SU-DHL-6 (cell line): ENCODE results near the gene WDR17.

Experiments used
- H2AFZ ChIP-seq: fragments of 200-600 bp; sonication (generic); 2 replicates; pipeline ENCODE4 v1.6.1; 2014; ENCODE audit warnings: low read depth, mild to moderate bottlenecking, moderate library complexity, mixed read lengths, antibody characterized with exemption, low read length; ENCODE audit not compliant: severe bottlenecking
- H3F3A ChIP-seq: fragments of 200-600 bp; shearing (Covaris generic); 2 replicates; pipeline ENCODE4 v1.6.0; 2016; ENCODE audit warnings: antibody characterized with exemption, mild to moderate bottlenecking; ENCODE audit not compliant: insufficient read depth
- H3K27ac ChIP-seq: fragments of 200-600 bp; sonication (generic); 2 replicates; pipeline ENCODE4 v1.5.1; 2016; ENCODE audit warnings: low read depth, mild to moderate bottlenecking, low read length, moderate library complexity, mixed read lengths
- H3K27me3 ChIP-seq: fragments of 200-600 bp; sonication (generic), shearing (Covaris generic); 2 replicates; pipeline ENCODE4 v1.6.0; 2014; ENCODE audit warnings: mild to moderate bottlenecking, low read length
- H3K36me3 ChIP-seq: fragments of 200-600 bp; sonication (generic); 2 replicates; pipeline ENCODE4 v1.6.1; 2014; ENCODE audit warnings: mild to moderate bottlenecking, low read length, mixed read lengths
- H3K4me2 ChIP-seq: fragments of 300-600, 200-600 bp; shearing (Covaris generic), sonication (generic); 2 replicates; pipeline ENCODE4 v1.6.0; 2014; ENCODE audit warnings: low read length, low read depth, mild to moderate bottlenecking; ENCODE audit not compliant: poor library complexity, severe bottlenecking
- H3K4me3 ChIP-seq: fragments of 200-600 bp; sonication (generic); 2 replicates; pipeline ENCODE4 v1.5.1; 2014; ENCODE audit warnings: antibody characterized with exemption, low read length, mild to moderate bottlenecking, mixed read lengths; ENCODE audit not compliant: insufficient read depth, poor library complexity, severe bottlenecking
- H3K79me2 ChIP-seq: fragments of 200-600 bp; sonication (generic); 2 replicates; pipeline ENCODE4 v1.6.1; 2014; ENCODE audit warnings: mild to moderate bottlenecking, low read length, moderate library complexity; ENCODE audit not compliant: insufficient read depth
- H3K9ac ChIP-seq: fragments of 200-600 bp; sonication (generic); 2 replicates; pipeline ENCODE4 v1.7.0; 2014; ENCODE audit warnings: mild to moderate bottlenecking, low read length
- H3K9me2 ChIP-seq: fragments of 200-600 bp; sonication (generic); replicated peaks from 2 replicates; pipeline ENCODE4 v1.6.1; 2014; ENCODE audit warnings: low read length; ENCODE audit not compliant: insufficient read depth
- H3K9me3 ChIP-seq: fragments of 200-600 bp; sonication (generic); 2 replicates; pipeline ENCODE4 v1.6.1; 2014; ENCODE audit warnings: low read length, mixed read lengths; ENCODE audit not compliant: insufficient read depth
- H4K20me1 ChIP-seq: fragments of 200-600 bp; sonication (generic); 2 replicates; pipeline ENCODE4 v1.6.1; 2014; ENCODE audit warnings: low read depth, mild to moderate bottlenecking, antibody characterized with exemption, low read length, moderate library complexity, mixed read lengths
- CTCF ChIP-seq: fragments of 200-600 bp; sonication (generic); IDR thresholded peaks from one replicate; pipeline ENCODE4 v1.5.1; 2017; ENCODE audit warnings: antibody characterized with exemption, mild to moderate bottlenecking, low read length, moderate library complexity; ENCODE audit not compliant: insufficient read depth, poor library complexity, severe bottlenecking
- EZH2phosphoT487 ChIP-seq: fragments of 200-600 bp; sonication (generic), shearing (Covaris generic); conservative IDR thresholded peaks from 2 replicates; pipeline ENCODE4 v1.6.1; 2018; ENCODE audit warnings: mild to moderate bottlenecking, antibody characterized with exemption, low read length, moderate library complexity, mixed read lengths

The WDR17 gene

GRCh38 chr4:176134670-176135069 is 69.0 kb downstream of the WDR17 start:
- Histone ChIP-seq H4K20me1 (no peaks in the 10 kb centered on the region), H3F3A (no peaks in the 10 kb centered on the region), H3K4me2 (no peak overlapping the region), H3K79me2 (no peaks in the 10 kb centered on the region), H3K27ac (no peak overlapping the region), H3K36me3 (no peaks in the 10 kb centered on the region), H3K27me3 (no peaks in the 10 kb centered on the region), H3K9me2 (no peaks in the 10 kb centered on the region), H2AFZ (no peak overlapping the region), H3K9ac (no peak overlapping the region), H3K9me3 (no peaks in the 10 kb centered on the region), H3K4me3 (no peak overlapping the region)
- TF ChIP-seq EZH2phosphoT487: no peak
- TF ChIP-seq CTCF: no peak

- Histone ChIP-seq H2AFZ (no peak overlapping the region), H3K9me2 (no peaks in the 10 kb centered on the region), H3K79me2 (no peaks in the 10 kb centered on the region), H4K20me1 (no peaks in the 10 kb centered on the region), H3K4me2 (no peak overlapping the region), H3K27ac (no peak overlapping the region), H3K36me3 (no peaks in the 10 kb centered on the region), H3F3A (no peaks in the 10 kb centered on the region), H3K27me3 (no peaks in the 10 kb centered on the region), H3K4me3 (no peak overlapping the region), H3K9ac (no peak overlapping the region), H3K9me3 (no peaks in the 10 kb centered on the region)
- TF ChIP-seq EZH2phosphoT487: no peak
These were observed 72.0 kb downstream of the WDR17 start for GRCh38 chr4:176137631-176138030.

DNA sequence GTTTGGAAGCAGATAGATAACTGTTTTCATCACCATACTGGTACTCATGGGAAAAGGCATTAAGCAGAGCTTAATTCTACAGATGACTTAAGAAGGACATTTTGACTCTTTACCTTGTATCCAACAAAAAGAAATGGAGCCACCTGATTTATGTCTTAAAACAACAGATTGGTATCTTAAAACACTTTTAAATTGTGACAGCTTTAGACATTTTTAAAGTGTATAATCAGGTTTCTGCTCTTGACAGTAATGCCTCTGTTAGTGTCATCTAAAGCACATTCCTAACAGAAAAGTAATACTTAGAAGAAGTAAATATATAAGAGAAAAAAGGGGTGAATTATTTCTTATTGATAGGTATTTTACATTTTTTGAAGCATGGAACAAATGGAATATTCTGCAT is 73.9 kb downstream of the WDR17 start:
- no peak overlapping the region for H3K9ac ChIP-seq
- no peak overlapping the region for H2AFZ ChIP-seq
- H4K20me1 ChIP-seq: no peaks in the 10 kb centered on the region
- H3K4me3 ChIP-seq: no peak overlapping the region
- no peak overlapping the region for H3K4me2 ChIP-seq
- H3K9me2 ChIP-seq: no peaks in the 10 kb centered on the region
- no peaks in the 10 kb centered on the region for H3K36me3 ChIP-seq
- no peak for TF ChIP-seq EZH2phosphoT487
- no peaks in the 10 kb centered on the region for H3K9me3 ChIP-seq
- H3F3A ChIP-seq: no peaks in the 10 kb centered on the region
- no peaks in the 10 kb centered on the region for H3K79me2 ChIP-seq
- H3K27me3 ChIP-seq: no peaks in the 10 kb centered on the region
- H3K27ac ChIP-seq: no peak overlapping the region

GRCh38 chr4:176142253-176142652 is 76.6 kb downstream of the WDR17 start:
- Histone ChIP-seq H3K4me2 (no peak overlapping the region), H3K36me3 (no peaks in the 10 kb centered on the region), H3K27me3 (no peaks in the 10 kb centered on the region), H3K9ac (no peak overlapping the region), H3K9me2 (no peaks in the 10 kb centered on the region), H3K9me3 (no peaks in the 10 kb centered on the region), H3K79me2 (no peaks in the 10 kb centered on the region), H3K4me3 (no peak overlapping the region), H2AFZ (no peak overlapping the region), H3F3A (no peaks in the 10 kb centered on the region), H4K20me1 (no peaks in the 10 kb centered on the region), H3K27ac (no peak overlapping the region)
- no peak for TF ChIP-seq EZH2phosphoT487
- TF ChIP-seq CTCF: no peak
